Measurements from ENCODE around the gene NTN1.

The NTN1 gene

GRCh38 chr17:9230861-9231260, 209.6 kb downstream of the NTN1 start:
- Histone ChIP-seq H3K36me3 (replicated peaks; ENCODE audit: low read depth, low read length) (peaks cover 5% of the 10 kb centered on the region), H3K4me2 (ENCODE audit: low read length) (no peak overlapping the region), H4K20me1 (ENCODE audit: insufficient read depth, low read length) (no peaks in the 10 kb centered on the region), H3K9ac (ENCODE audit: low read length) (no peak overlapping the region), H3K79me2 (ENCODE audit: low read length) (no peaks in the 10 kb centered on the region), H3K27me3 (ENCODE audit: low read depth, low read length) (no peaks in the 10 kb centered on the region), H3K27ac (ENCODE audit: low read length) (no peak overlapping the region), H3K4me1 (ENCODE audit: low read length) (peaks cover 10% of the 10 kb centered on the region), H2AFZ (ENCODE audit: low read depth, low read length) (no peak overlapping the region), H3K9me3 (ENCODE audit: insufficient read depth, low read length) (no peaks in the 10 kb centered on the region), H3K4me3 (ENCODE audit: low read length) (no peak overlapping the region)
- TF ChIP-seq EZH2phosphoT487 (IDR thresholded peaks at IDR 0.05; ENCODE audit: low read depth): no peak
- no peak for TF ChIP-seq CTCF (IDR thresholded peaks at IDR 0.05; ENCODE audit: low read depth, low read length)

GRCh38 chr17:9231449-9232154, 210.3 kb downstream of the NTN1 start:
- Histone ChIP-seq H3K79me2 (ENCODE audit: low read length) (no peaks in the 10 kb centered on the region), H3K4me1 (ENCODE audit: low read length) (peaks cover 6% of the 10 kb centered on the region), H3K27ac (ENCODE audit: low read length) (no peak overlapping the region), H3K36me3 (replicated peaks; ENCODE audit: low read depth, low read length) (peaks cover 5% of the 10 kb centered on the region), H3K9ac (ENCODE audit: low read length) (no peak overlapping the region), H2AFZ (ENCODE audit: low read depth, low read length) (no peak overlapping the region), H4K20me1 (ENCODE audit: insufficient read depth, low read length) (no peaks in the 10 kb centered on the region), H3K4me3 (ENCODE audit: low read length) (no peak overlapping the region), H3K4me2 (ENCODE audit: low read length) (no peak overlapping the region), H3K27me3 (ENCODE audit: low read depth, low read length) (no peaks in the 10 kb centered on the region), H3K9me3 (ENCODE audit: insufficient read depth, low read length) (no peaks in the 10 kb centered on the region)
- TF ChIP-seq EZH2phosphoT487 (IDR thresholded peaks at IDR 0.05; ENCODE audit: low read depth) (no peak), CTCF (IDR thresholded peaks at IDR 0.05; ENCODE audit: low read depth, low read length) (no peak)

GRCh38 chr17:9232155-9232475, 210.8 kb downstream of the NTN1 start:
- Histone ChIP-seq H3K27me3 (ENCODE audit: low read depth, low read length) (no peaks in the 10 kb centered on the region), H3K9ac (ENCODE audit: low read length) (no peak overlapping the region), H2AFZ (ENCODE audit: low read depth, low read length) (no peak overlapping the region), H4K20me1 (ENCODE audit: insufficient read depth, low read length) (no peaks in the 10 kb centered on the region), H3K27ac (ENCODE audit: low read length) (no peak overlapping the region), H3K4me2 (ENCODE audit: low read length) (no peak overlapping the region), H3K9me3 (ENCODE audit: insufficient read depth, low read length) (no peaks in the 10 kb centered on the region), H3K36me3 (replicated peaks; ENCODE audit: low read depth, low read length) (peaks cover 3% of the 10 kb centered on the region), H3K4me3 (ENCODE audit: low read length) (no peak overlapping the region), H3K79me2 (ENCODE audit: low read length) (no peaks in the 10 kb centered on the region), H3K4me1 (ENCODE audit: low read length) (peaks cover under 1% of the 10 kb centered on the region)
- TF ChIP-seq EZH2phosphoT487 (IDR thresholded peaks at IDR 0.05; ENCODE audit: low read depth) (no peak), CTCF (IDR thresholded peaks at IDR 0.05; ENCODE audit: low read depth, low read length) (no peak)

- Histone ChIP-seq H3K4me3 (ENCODE audit: low read length) (no peak overlapping the region), H3K9me3 (ENCODE audit: insufficient read depth, low read length) (no peaks in the 10 kb centered on the region), H3K27me3 (ENCODE audit: low read depth, low read length) (no peaks in the 10 kb centered on the region), H3K9ac (ENCODE audit: low read length) (no peak overlapping the region), H3K4me1 (ENCODE audit: low read length) (no peaks in the 10 kb centered on the region), H2AFZ (ENCODE audit: low read depth, low read length) (no peak overlapping the region), H3K4me2 (ENCODE audit: low read length) (no peak overlapping the region), H3K79me2 (ENCODE audit: low read length) (no peaks in the 10 kb centered on the region), H3K27ac (ENCODE audit: low read length) (no peak overlapping the region), H4K20me1 (ENCODE audit: insufficient read depth, low read length) (no peaks in the 10 kb centered on the region), H3K36me3 (replicated peaks; ENCODE audit: low read depth, low read length) (no peaks in the 10 kb centered on the region)
- no peak for TF ChIP-seq CTCF (IDR thresholded peaks at IDR 0.05; ENCODE audit: low read depth, low read length)
These were observed 211.4 kb downstream of the NTN1 start for GRCh38 chr17:9232591-9233270.

Data from OCI-LY3 (cell line).